Body of pancreas (tissue), 4 donors: Measurements from ENCODE around the gene NUP205.

Experiments used
- CTCF ChIP-seq, 7 experiments: fragments of 450-650 bp in 4 of 7; fragments of 200-600 bp in 3 of 7; sonication (generic) in 3 of 7; IDR thresholded peaks; one replicate each; pipeline ENCODE4 v1.5.1; 2016 to 2019; ENCODE audit warnings: antibody characterized with exemption in 7 of 7
- POLR2A ChIP-seq, 3 donors: fragments of 450-650 bp; IDR thresholded peaks; one replicate each; pipeline ENCODE4 v1.6.1; 2016; ENCODE audit warnings: antibody characterized with exemption in 3 of 3, mild to moderate bottlenecking in 2 of 3

GRCh38 chr7:135692055-135692454, 134.3 kb downstream of the NUP205 start:
- TF ChIP-seq CTCF (IDR thresholded peaks at IDR 0.05) (no peak), POLR2A (IDR thresholded peaks at IDR 0.05) (no peak)
